Measurements from ENCODE around the gene RPUSD3. TPM values are rescaled to one million over a fixed set of nuclear protein-coding genes. Genes with fewer than 3 reads are reported as not detected.

The RPUSD3 gene
- total RNA-seq, 1 donor from 2014 or later: 40.7 TPM

DNA sequence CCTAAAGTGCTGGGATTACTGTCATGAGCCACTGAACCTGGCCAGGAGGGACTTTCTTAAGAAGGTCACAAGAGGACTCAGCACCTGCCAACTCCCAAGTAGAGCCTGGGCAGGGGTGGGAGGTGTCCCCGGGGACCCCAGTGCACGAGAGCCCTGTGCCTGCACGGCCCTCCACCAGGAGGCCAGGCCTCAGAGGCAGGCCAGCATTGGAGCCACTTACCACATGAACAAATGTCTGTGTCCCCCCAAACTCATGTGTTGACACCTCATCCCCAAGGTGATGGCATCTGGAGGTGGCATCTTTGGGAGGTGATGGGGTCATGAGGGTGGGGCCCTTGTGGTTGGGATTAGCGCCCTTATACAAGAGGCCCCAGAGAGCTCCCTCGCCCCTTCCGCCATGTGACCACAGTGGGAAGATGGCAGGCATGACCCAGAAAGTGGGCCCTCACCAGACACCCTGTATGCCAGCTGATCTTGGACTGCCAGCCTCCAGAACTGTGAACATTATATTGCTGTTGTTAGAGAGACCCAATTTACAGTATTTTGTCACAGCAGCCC lies 3.2 kb upstream of the RPUSD3 start:
- DNase-seq (ENCODE audit: missing footprints) (no peak), ATAC-seq (no peak)
- intact Hi-C loops (cut with DNase I): no loop called here

DNA sequence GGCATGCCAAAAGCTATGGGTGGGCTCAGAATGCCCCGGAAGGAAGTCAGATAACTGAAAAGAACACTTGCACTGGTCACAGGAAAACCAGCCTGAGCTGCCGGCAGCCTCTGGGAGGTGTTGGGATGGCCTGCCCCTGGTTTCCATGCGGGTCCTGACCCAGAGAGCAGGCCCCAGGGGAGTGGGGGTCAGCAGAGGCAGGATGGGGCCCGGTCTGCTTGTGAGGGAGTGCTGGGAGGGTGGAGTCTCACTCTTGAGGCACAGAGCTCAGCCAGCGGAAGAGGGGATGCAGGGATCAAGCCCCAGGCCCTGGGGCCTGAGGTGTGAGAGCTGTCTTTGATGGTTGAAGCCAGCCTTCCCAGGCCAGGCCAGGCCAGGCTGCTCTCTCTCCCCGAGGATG lies 2.4 kb upstream of the RPUSD3 start:
- intact Hi-C loops (cut with DNase I): no loop called here
- DNase-seq (ENCODE audit: missing footprints): no peak
- no peak for ATAC-seq

DNA sequence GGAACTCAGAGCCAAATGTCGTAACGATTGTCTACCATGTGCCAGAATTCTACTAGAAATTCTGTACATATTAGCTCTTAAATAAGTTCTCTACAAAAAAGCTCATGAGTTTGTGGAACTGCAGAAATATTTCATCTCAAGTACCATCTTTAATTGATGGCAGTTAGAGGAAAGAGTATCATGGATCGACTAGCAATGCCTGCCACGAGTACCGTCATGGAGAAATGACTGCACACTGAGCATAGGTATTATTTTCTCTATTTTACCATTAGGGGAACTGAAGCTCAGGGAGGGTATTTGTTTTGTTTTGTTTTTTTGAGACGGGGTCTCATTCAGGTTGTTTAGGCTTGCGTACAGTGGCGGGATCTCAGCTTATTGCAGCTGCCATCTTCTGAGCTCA lies 2.8 kb downstream of the RPUSD3 start:
- intact Hi-C loops (cut with DNase I): no loop called here

DNA sequence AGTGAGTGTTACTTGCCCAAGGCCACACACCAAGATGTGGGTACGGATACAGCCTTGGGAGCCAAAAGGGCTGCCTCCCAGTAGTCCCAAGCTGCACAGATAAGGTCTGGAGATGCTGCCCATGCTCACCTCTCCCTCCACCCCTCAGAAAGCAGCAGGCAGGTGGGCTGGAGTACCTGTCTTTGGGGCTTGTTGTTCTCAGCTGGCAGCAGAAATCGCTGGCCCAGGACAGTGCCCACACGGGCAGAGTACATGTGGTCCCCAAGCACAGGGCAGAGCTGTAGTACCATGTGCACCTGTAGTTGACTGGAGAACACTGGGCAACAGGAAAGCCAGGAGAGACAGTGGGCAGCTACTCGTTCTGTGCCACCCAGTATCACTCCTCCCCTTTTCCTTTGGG lies 5.0 kb downstream of the RPUSD3 start:
- DNase-seq (ENCODE audit: missing footprints) (no peak), ATAC-seq (no peak)
- intact Hi-C loops (cut with DNase I): no loop called here

More for the DNA sequence above, 2.8 kb downstream of the RPUSD3 start:
- ATAC-seq: no peak
- DNase-seq (ENCODE audit: missing footprints): no peak

DNA sequence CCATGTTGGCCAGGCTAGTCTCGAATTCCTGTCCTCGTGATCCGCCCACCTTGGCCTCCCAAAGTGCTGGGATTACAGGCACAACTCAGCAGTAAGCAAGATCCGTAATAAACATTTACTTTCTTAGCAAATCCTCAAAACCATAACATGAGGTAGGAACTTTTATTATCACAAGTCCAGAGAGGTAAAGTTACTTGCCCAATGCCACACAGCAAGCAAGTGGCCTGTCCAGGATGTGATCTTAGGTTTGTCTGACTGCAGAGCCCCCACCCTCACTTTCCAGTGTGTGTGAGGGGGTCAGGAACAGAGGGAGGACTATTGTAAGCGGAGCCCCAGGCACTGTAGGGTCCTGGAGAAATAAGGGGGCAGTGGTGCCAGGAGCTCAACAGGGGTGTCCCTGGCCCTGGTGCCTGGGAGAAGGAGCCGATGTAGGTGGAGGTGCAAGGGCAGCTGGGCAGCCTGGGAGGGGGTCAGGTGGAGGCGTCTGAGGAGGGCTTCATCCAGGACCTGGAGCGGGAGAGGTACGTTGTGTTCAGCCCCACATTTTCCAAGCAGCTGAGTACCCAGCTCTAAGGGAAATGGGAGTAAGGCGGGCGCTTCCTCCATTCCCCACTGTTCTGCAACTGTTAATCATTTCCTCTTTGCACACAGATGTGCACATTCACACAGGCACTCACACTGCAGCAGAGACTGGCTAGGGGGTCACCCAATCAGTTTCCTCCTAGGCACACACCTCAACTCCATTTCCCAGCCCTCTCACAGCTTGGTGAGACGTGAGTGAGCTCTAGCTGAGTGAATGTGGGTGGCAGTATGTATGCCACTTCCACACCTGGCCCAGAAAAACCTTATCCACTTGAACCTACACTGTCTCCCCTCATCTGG lies 5.9 kb downstream of the RPUSD3 start:
- DNase-seq (ENCODE audit: missing footprints): no peak
- no peak for ATAC-seq
- intact Hi-C loops (cut with DNase I): no loop called here

DNA sequence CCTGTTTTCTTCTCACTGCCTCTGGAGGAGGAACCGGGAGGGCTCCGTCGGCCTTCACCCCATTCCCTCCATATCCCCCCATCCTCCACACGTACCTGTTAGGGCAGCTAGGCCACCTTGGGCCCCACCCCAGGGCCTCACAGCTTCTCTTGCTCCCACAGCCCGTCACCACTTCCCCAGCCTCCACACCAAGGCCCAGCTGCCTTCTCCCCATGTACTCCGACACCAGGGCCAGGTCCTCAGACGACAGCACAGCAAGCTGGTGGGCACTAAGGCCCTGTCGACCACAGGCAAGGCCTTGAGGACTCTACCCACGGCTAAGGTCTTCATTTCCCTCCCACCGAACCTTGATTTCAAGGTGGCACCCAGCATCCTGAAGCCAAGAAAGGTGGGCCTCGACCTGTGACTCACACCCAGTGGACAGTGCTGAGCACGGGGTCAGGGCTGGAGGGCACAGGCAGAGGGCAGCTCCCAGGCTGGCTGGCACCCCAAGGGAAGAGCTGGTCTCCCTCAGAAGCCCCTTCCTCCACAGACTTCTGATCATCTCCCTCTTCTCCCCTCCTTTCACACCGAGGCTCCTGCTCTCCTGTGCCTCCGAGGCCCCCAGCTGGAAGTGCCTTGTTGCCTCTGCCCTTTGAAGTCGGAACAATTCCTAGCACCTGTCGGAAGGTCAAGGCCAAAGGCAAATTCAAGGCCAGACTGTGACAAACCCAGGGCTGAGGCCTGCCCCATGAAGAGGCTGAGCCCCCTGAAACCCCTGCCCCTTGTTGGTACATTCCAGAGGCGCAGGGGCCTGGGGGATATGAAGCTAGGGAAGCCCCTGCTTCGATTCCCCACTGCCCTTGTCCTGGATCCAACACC lies 9.1 kb downstream of the RPUSD3 start:
- intact Hi-C loops (cut with DNase I): no loop called here
- no peak for DNase-seq (ENCODE audit: missing footprints)
- ATAC-seq: no peak

DNA sequence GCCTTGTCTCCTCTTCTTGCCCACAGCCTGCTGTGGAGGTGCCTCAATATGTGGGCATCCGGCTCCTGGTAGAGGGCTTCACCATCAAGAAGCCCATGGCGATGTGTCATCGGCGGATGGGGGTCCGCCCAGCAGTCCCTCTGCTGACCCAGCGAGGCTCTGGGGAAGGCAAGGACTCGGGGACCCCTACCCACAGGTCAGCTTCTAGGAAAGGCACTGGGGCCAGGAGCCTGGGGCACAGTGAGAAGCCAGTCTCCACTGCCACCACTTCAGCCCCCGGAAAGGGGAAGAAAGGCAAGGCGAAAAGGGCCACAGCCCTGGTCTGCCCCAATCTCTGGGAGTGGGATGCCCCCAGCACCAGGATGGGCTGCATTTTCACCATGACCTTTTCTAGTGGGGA lies 10.7 kb downstream of the RPUSD3 start:
- ATAC-seq: no peak
- DNase-seq (ENCODE audit: missing footprints): no peak
- intact Hi-C loops (cut with DNase I): no loop called here

DNA sequence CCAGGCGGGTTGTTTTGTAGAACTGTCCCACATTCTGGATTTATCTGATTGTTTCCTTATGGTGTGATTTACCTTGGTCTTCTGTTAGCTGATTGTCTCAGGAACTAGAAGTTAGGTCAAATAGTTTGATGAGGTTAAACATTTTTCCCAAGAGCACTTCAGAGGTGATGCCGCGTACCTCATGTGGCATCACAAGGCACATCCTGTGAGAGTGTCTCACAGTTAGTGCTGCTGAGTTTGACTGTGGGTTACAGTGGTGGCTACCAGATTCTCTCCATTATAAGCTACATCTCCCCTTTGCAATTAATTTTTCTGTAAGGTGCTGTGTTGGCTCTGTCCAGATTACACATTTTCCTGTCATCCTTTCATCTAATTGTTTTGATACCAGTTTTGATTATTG lies 12.6 kb downstream of the RPUSD3 start:
- ATAC-seq (no peak), DNase-seq (ENCODE audit: missing footprints) (no peak)
- intact Hi-C loops (cut with DNase I): no loop called here

DNA sequence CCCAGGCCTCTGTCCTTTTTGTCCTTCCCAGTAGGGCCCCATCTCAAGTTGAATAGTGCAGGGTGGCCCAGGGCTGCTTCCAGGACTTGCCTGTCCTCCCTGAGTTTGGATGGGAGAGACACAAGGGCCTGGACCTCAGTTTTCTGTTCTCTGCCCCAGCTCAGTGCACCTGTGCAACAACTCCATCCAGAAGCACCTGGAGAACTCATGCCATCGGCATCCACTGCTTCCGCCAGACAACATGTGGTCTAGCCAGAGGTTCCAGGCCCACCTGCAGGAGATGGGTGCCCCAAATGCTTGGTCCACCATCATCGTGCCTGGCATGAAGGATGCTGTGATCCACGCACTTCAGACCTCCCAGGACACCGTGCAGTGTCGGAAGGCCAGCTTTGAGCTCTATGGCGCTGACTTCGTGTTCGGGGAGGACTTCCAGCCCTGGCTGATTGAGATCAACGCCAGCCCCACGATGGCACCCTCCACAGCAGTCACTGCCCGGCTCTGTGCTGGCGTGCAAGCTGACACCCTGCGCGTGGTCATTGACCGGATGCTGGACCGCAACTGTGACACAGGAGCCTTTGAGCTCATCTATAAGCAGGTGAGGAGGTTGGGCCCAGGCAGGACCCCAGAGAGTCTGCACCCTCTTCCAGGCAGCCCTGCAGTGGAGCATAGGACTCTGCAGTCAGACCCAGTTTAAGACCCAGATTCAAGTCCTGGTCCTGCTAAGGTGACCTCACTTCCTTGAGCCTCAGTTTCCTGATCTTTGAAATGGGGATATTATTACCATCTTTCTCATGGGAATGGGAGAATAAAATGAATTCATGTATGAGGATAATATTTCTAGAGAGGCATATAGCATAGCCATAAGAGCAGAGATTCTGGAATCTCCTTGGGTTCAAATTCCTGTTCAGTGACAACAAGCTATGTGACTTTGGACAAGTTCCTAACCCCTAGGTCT lies 14.7 kb downstream of the RPUSD3 start:
- no peak for DNase-seq (ENCODE audit: missing footprints)
- intact Hi-C loops (cut with DNase I): no loop called here
- ATAC-seq: no peak

DNA sequence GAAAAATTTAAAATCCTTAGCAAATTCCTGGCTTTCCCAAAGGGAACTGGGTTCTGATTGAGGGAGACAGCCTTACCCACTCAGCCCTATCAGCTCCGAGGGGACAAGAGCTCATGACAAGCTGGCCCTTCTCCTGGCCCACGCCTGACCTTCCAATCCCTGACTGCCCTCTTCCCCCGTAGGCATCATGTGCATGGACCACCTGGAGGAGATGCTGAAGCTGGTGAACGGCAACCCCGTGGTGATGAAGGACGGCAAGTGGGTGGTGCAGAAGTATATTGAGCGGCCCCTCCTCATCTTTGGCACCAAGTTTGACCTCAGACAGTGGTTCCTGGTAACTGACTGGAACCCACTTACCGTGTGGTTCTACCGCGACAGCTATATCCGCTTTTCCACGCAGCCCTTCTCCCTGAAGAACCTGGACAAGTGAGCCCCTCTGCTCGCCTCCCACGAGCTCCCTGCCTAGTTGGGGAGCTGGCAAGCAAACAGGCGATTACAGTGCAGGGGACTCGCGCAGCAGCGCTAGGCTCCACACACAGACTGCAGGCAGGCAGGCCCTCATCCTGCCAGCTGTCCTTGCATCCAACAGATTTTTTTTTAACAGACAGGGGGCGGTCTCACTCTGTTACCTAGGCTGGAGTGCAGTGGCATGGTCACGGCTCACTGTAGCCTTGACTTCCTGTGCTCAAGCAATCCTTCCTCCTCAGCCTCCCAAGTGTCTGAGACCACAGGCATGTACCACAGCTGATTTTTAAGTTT lies 16.8 kb downstream of the RPUSD3 start:
- intact Hi-C loops (cut with DNase I): no loop called here
- no peak for DNase-seq (ENCODE audit: missing footprints)
- ATAC-seq: no peak

DNA sequence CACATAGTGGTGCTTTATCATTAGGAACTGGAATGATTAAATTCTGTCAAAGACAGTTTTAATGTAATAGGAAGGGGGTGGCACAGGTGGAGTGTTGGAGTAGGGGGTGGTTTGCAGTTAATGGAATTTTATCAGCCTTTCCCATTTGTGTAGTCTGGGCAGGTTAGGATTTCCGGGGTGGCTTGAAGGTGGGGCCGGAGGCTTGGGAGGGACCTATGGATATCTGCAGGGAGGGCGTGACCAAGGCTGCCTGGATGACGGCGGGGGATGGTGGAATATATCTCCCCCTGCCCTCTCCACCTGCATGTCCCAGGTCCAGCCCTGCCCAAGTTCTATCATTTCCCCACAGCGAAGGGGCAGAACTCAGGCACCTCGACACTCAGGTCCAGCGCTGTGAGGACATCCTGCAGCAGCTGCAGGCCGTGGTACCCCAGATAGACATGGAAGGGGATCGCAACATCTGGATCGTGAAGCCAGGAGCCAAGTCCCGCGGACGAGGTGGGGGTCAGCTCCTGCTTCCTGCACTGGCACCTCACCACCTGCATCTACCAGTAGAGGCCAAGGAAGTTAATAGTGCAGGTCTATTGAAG lies 18.3 kb downstream of the RPUSD3 start:
- intact Hi-C loops (cut with DNase I): no loop called here
- DNase-seq (ENCODE audit: missing footprints) (no peak), ATAC-seq (no peak)

DNA sequence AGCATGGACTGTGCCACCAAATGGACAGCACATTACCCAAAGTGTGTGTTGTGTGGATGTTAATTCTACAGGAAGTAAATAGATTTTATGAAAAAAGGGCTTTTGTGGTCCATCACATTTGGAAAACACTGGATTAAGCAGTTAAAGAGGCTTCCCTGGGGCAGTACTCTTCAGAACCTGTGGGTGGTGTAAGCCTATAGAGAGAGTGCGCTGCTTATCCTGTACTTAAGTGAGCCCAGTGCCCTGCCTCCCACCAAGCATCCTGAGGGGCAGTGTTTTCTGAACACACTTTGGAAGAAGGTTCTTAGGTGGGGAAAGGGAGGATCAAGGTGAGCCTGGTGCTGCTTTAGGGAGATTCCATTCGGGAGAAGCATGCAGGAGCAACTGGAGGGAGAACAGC lies 22.9 kb downstream of the RPUSD3 start:
- intact Hi-C loops (cut with DNase I): no loop called here
- DNase-seq (ENCODE audit: missing footprints) (no peak), ATAC-seq (peak; percentile 38)

DNA sequence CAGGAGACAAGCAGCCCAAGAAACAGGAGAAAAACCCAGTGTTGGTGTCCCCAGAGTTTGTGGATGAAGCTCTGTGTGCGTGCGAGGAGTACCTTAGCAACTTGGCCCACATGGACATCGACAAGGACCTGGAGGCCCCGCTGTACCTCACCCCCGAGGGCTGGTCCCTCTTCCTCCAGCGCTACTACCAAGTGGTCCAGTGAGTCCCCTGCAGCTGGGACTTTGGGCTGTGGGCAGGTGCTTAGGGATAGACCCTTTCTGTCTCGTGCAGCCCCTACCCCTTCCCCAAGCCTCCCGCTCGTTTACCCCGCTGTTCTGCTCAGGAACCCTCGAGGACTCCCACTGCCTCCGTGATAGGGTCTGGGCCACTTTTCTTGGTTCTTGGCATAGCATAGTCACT lies 23.3 kb downstream of the RPUSD3 start:
- ATAC-seq (no peak), DNase-seq (ENCODE audit: missing footprints) (no peak)
- intact Hi-C loops (cut with DNase I): no loop called here

DNA sequence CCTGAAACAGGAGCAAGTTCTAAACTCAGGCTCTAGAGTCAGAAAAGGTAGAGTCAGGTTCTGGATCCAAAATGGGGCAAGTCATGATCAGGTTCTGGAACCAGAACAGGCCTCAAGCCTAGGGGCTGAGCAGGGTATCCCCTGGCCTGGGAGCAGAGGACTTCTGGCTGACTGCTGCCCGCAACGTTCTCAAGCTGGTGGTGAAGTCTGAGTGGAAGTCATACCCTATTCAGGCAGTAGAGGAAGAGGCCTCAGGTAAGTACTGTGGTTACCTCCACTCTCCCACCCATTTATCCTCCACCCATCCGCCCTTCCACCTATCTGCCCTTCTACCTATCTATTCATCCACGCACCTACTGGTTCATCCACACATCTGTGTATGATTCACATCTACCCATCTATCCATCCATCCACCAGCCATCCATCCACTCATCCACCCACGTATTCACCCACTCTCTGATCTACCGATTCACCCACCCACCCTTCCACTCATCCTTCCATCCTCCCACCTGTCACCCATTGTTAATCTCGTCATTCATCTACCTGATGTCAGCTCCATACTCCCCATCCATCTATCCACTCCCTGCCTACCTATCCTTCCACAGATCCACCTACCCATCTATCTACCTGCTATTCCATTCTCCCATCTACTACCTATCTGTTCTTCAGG lies 25.0 kb downstream of the RPUSD3 start:
- no peak for ATAC-seq
- no peak for DNase-seq (ENCODE audit: missing footprints)
- intact Hi-C loops (cut with DNase I): no loop called here

DNA sequence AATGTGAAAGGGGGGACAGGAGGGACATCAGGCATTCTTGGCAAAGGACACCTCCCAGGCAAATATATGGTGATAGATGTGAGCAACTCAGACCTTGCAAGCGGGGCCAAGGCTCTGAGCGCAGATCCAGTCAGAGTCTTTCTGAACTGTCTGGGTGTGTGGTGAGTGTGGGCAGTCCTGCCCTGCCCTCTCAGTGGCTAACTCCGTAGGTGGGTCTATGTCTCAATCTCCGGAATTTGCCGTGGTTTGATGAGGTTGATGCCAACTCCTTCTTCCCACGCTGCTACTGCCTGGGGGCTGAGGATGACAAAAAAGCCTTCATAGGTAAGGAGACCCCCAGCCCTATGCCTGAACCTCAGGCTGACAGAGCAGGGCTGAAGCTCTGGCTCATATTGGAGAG lies 26.4 kb downstream of the RPUSD3 start:
- no peak for DNase-seq (ENCODE audit: missing footprints)
- intact Hi-C loops (cut with DNase I): no loop called here
- ATAC-seq: no peak

DNA sequence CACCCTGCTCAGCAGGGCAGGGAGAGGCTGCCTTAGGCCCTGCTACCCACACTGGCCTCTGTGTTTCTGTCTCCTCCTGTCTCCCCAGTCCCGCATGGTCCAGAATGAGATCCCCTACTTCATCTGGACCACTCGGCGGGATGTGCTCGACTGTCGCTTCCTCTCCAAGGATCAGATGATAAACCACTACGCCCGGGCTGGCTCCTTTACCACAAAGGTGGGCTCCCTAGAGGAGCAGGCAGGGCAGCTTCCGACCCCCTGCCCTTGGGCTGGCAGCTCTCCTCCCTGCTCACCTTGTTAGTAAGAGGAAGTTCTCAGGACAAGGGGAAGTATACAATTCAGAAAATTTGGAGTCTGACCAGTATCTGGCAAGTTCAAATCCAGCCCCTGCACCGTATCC lies 27.8 kb downstream of the RPUSD3 start:
- intact Hi-C loops (cut with DNase I): no loop called here
- ATAC-seq: no peak
- DNase-seq (ENCODE audit: missing footprints): no peak

DNA sequence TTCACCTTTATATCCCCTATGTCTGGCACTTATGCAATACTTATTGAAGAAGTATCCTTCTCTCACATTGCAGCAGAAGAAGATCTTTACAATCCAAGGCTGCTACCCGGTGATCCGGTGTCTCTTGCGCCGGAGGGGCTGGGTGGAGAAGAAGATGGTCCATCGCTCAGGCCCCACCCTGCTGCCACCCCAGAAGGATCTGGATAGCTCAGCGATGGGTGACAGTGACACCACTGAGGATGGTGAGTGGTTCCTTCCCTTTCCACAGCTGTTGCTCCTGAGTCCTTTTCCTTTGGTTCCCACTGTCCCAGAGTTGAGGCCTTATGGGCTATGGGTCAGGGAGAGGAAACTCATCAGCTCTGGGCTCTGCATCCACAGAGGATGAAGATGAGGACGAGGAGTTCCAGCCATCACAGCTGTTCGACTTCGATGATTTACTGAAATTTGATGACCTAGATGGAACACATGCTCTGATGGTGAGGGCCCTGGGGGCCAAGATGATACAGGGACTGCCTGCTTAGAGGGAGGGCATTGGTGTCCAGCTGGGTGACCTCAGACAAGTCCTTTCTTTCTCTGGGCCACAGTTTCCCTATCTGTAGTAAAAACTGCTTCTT lies 30.8 kb downstream of the RPUSD3 start:
- intact Hi-C loops (cut with DNase I): no loop called here
- ATAC-seq (no peak), DNase-seq (ENCODE audit: missing footprints) (no peak)
